Right lobe of liver (tissue), 6 donors: ENCODE results near the gene LTBP1. TPM values are rescaled to one million over a fixed set of nuclear protein-coding genes. Genes with fewer than 3 reads are reported as not detected.
"Not testable (repeated sequence)": the region's sequence is repeated elsewhere in the genome, so short reads cannot be mapped to it uniquely, and the experiment has no call there.

ENCODE experiments used
- ATAC-seq, 4 donors: fragments of 200-7000 bp; cut with Tn5 transposase; one replicate each; pipeline ENCODE4 v1.9.1; 2020; ENCODE audit warnings: mild to moderate bottlenecking in 4 of 4, moderate library complexity in 4 of 4
- DNase-seq, 3 donors: peaks; one replicate each; pipeline ENCODE4 v3.0.0-alpha.2; 2020
- H3K27ac ChIP-seq, 3 donors: fragments of 200-600 bp; one replicate each; pipeline ENCODE4 v1.8.0; 2022
- H3K27me3 ChIP-seq, 2 donors: fragments of 200-600 bp; one replicate each; pipeline ENCODE4 v1.8.0; 2022
- H3K36me3 ChIP-seq, 4 donors: fragments of 200-600 bp; sonication (generic) in 1 of 4; one replicate each; pipeline versions ENCODE4 v1.5.1 to v1.8.0; 2017 to 2022; ENCODE audit warnings: control low read depth in 1 of 4
- H3K4me1 ChIP-seq, 4 donors: fragments of 200-600 bp; sonication (generic) in 1 of 4; one replicate each; pipeline versions ENCODE4 v1.5.1 to v1.8.0; 2017 to 2022; ENCODE audit warnings: control low read depth in 1 of 4
- H3K4me3 ChIP-seq, 3 donors: fragments of 200-600 bp; one replicate each; pipeline ENCODE4 v1.8.0; 2022
- H3K9me3 ChIP-seq, 4 donors: fragments of 200-600 bp; sonication (generic) in 1 of 4; one replicate each; pipeline versions ENCODE4 v1.5.1 to v1.8.0; 2017 to 2022; ENCODE audit warnings: control low read depth in 1 of 4
- POLR2A ChIP-seq: fragments of 450-650 bp; IDR thresholded peaks from one replicate; pipeline ENCODE4 v1.6.1; 2017; ENCODE audit warnings: antibody characterized with exemption, mild to moderate bottlenecking
- WGBS: methylation state at CpG from one replicate; pipeline ENCODE4 v1.1.6; 2018; ENCODE audit warnings: low coverage, low lambda C conversion rate; ENCODE audit not compliant: insufficient coverage; ENCODE audit errors: missing lambda C conversion rate; 5-methylcytosine and 5-hydroxymethylcytosine counted together
- intact Hi-C, 2 donors: fragments of 100-400 bp; cut with DNase I; formaldehyde crosslinking; loops; one replicate each; pipeline versions ENCODE4 v1.11.2 to v1.14.1; 2022
- total RNA-seq, 6 experiments: library from RNA; depleted of rRNA in 2 of 6; stranded (reverse); fragments of >200 nt in 2 of 6; fragmentation: NEBNext Ultra II Directional in 3 of 6; extraction: Animal tissue kit (Norgen Biotek cat#: 25700) in 3 of 6; gene quantifications; one replicate each; pipeline versions ENCODE4 v1.1.0 to v1.2.4, GENCODE V29; 2016 to 2023
- TF ChIP-seq, protein P1 (sequence below), 4 donors: fragments of 200-600 bp in 3 of 4; fragments of 450-650 bp in 1 of 4; IDR thresholded peaks; one replicate each; pipeline versions ENCODE4 v1.5.1 to v1.8.0; 2016 to 2022; ENCODE audit warnings: antibody characterized with exemption in 4 of 4, mild to moderate bottlenecking in 2 of 4
- donor health status: DM: no; HTN: yes; CAD: no.
- donor health status: DM: no; HTN: no; CAD: no.
- donor health status: DM: no; HTN: no; CAD: no.
- donor health status: DM: no; HTN: yes; CAD: no.
- donor health status: DM: no; HTN: yes; CAD: no.

Gene LTBP1
- total RNA-seq, 6 experiments from 2014 or later, result 5.4 to 14.2 (median 9.1) TPM

DNA sequence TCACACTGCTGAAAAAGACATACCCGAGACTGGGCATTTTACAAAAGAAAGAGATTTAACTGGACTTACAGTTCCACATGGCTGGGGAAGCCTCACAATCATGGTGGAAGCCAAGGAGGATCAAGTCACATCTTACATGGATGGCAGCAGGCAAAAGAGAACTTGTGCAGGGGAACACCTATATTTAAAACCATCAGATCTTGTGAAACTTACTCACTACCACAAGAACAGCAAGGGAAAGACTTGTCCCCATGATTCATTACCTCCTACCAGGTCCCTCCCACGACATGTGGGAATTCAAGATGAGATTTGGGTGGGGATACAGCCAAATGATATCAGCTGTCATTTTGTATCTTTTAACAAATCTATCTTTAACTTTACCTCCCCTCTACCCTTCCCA is 278.6 kb downstream of the LTBP1 start:
- no peak overlapping the region for H3K4me3 ChIP-seq
- H3K36me3 ChIP-seq, result peaks cover 0 to 3% (median 0%) of the 10 kb centered on the region in 4 donors
- no peaks in the 10 kb centered on the region for H3K9me3 ChIP-seq
- WGBS, result 86% methylated on average over 2 of the region's 2 CpGs
- DNase-seq (no peak), ATAC-seq (no peak)
- no peak overlapping the region for H3K27ac ChIP-seq
- no peak for TF ChIP-seq POLR2A
- H3K4me1 ChIP-seq, result no peaks in the 10 kb centered on the region
- no peaks in the 10 kb centered on the region for H3K27me3 ChIP-seq
- intact Hi-C loops, result no loop called here

DNA sequence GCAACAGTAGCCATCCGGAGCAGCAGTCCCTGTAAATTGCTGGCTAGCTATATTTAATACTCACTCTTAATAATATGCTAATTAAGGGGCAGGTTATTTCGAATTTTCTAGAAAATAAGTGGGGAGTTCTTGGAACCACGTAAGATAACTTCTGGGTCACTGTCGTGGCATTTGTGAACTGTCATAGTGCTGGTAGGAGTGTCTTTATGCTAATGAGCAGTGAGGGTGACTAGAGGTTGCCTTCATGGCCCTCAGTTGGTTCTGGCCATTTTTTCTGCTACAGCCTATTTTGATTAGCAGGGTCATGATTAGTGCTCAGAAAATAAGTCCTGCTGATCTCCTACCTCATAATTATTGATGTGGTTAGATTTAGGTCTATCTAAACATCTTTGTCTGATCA is 279.8 kb downstream of the LTBP1 start:
- no peak overlapping the region for H3K27ac ChIP-seq
- no peaks in the 10 kb centered on the region for H3K27me3 ChIP-seq
- DNase-seq (no peak), ATAC-seq (no peak)
- H3K9me3 ChIP-seq, result no peaks in the 10 kb centered on the region
- TF ChIP-seq, protein P1, sequence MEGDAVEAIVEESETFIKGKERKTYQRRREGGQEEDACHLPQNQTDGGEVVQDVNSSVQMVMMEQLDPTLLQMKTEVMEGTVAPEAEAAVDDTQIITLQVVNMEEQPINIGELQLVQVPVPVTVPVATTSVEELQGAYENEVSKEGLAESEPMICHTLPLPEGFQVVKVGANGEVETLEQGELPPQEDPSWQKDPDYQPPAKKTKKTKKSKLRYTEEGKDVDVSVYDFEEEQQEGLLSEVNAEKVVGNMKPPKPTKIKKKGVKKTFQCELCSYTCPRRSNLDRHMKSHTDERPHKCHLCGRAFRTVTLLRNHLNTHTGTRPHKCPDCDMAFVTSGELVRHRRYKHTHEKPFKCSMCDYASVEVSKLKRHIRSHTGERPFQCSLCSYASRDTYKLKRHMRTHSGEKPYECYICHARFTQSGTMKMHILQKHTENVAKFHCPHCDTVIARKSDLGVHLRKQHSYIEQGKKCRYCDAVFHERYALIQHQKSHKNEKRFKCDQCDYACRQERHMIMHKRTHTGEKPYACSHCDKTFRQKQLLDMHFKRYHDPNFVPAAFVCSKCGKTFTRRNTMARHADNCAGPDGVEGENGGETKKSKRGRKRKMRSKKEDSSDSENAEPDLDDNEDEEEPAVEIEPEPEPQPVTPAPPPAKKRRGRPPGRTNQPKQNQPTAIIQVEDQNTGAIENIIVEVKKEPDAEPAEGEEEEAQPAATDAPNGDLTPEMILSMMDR (IDR thresholded peaks at IDR 0.05), result no peak
- no peak for TF ChIP-seq POLR2A
- no peaks in the 10 kb centered on the region for H3K4me1 ChIP-seq
- 75% methylated on average over 4 of the region's 4 CpGs for WGBS
- intact Hi-C loops, result no loop called here
- peaks cover 0 to 3% (median 0%) of the 10 kb centered on the region in 4 donors for H3K36me3 ChIP-seq
- H3K4me3 ChIP-seq, result no peak overlapping the region

DNA sequence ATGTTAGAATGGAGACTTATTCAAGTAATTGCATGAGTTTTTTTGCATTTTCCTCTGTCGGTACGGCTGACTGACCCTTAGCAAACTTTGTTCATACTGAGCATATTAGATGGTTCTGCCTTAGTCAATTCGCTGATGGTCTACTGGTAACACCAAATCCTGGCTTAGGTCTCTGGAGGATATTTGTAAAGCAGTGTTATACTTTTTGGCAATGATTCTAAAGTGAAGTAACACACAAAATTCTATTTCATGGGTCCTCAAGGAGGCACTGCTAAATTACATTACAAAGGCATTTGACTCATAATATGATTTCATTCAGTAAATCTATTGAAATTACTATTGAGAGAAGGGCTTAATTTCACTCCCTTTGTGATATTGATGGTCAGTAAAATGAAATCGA is 282.9 kb downstream of the LTBP1 start:
- no peaks in the 10 kb centered on the region for H3K36me3 ChIP-seq
- H3K27me3 ChIP-seq, result no peaks in the 10 kb centered on the region
- no peak for ATAC-seq
- H3K4me3 ChIP-seq, result no peak overlapping the region
- H3K9me3 ChIP-seq, result no peaks in the 10 kb centered on the region
- WGBS, result 83% methylated on average over 4 of the region's 4 CpGs
- no peak overlapping the region for H3K27ac ChIP-seq
- intact Hi-C loops, result no loop called here
- H3K4me1 ChIP-seq, result no peaks in the 10 kb centered on the region
- no peak for DNase-seq
- TF ChIP-seq, protein P1 (IDR thresholded peaks at IDR 0.05), result no peak
- TF ChIP-seq POLR2A, result no peak

DNA sequence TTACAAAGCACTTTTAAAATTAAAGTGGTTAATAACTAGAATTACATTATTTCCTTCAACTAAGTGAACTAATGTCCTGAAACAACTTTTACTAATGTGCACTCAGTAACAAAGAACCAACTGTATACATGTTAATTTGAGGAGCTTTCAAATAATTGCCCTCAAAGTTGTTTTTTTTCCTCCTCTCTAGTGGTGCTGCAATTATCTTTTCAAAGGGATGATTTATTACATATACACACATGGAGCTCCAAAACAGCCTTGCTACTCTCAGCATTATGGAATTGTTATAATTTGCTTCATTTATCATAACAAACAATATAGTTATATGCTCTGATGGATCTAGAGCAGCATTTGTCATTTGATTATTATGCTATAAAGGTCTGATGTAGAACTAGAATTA is 283.4 kb downstream of the LTBP1 start:
- TF ChIP-seq, protein P1 (IDR thresholded peaks at IDR 0.05), result no peak
- TF ChIP-seq POLR2A, result no peak
- DNase-seq (no peak), ATAC-seq (no peak)
- intact Hi-C loops, result no loop called here
- H3K27ac ChIP-seq, result no peak overlapping the region
- no peaks in the 10 kb centered on the region for H3K36me3 ChIP-seq
- no peaks in the 10 kb centered on the region for H3K27me3 ChIP-seq
- no peak overlapping the region for H3K4me3 ChIP-seq
- H3K9me3 ChIP-seq, result no peaks in the 10 kb centered on the region
- H3K4me1 ChIP-seq, result no peaks in the 10 kb centered on the region

DNA sequence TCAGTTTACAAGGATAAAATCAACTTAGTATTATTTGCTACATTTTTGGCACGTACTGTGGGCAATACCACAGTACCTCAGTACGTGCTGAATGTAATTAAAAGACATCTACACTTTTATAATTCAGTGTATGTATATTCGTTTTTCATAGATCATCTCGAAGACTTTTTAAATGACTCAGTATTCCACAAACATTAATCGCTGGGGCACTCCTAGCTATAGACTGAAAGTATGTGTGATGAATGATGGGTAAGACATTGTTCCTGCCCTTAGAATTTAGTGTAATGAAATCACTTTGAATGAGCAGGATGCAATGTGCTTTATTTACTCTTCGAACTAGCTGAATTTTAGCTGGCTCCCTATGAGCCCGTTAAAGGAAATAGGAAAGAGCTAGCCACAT is 284.1 kb downstream of the LTBP1 start:
- H3K27ac ChIP-seq, result no peak overlapping the region
- WGBS, result 83% methylated on average over 7 of the region's 7 CpGs
- ATAC-seq (no peak), DNase-seq (no peak)
- TF ChIP-seq, protein P1 (IDR thresholded peaks at IDR 0.05), result no peak
- no peak for TF ChIP-seq POLR2A
- H3K27me3 ChIP-seq, result no peaks in the 10 kb centered on the region
- H3K36me3 ChIP-seq, result no peaks in the 10 kb centered on the region
- H3K4me1 ChIP-seq, result no peaks in the 10 kb centered on the region
- no peak overlapping the region for H3K4me3 ChIP-seq
- H3K9me3 ChIP-seq, result no peaks in the 10 kb centered on the region
- intact Hi-C loops, result no loop called here

DNA sequence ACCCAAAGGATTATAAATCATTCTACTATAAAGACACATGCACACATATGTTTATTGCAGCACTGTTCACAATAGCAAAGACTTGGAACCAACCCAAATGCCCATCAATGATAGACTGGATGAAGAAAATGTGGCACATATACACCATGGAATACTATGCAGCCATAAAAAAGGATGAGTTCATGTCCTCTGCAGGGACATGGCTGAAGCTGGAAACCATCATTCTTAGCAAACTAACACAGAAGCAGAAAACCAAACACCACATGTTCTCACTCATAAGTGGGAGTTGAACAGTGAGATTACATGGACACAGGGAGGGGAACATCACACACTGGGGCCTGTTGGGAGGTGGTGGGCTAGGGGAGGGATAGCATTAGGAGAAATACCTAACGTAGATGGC is 288.8 kb downstream of the LTBP1 start:
- H3K9me3 ChIP-seq, DNase-seq, H3K36me3 ChIP-seq, ATAC-seq, H3K4me3 ChIP-seq, H3K27me3 ChIP-seq, H3K4me1 ChIP-seq, H3K27ac ChIP-seq, intact Hi-C loops: not testable (repeated sequence)
- 100% methylated on average over 1 of the region's 1 CpG for whole genome bisulfite sequencing
